GM23248 (cell line): Measurements from ENCODE around the gene PGAP2. TPM values are rescaled to one million over a fixed set of nuclear protein-coding genes. Genes with fewer than 3 reads are reported as not detected.

Experiments
- DNase-seq: peaks from one replicate; pipeline ENCODE4 v3.0.0-alpha.2; 2015
- H2AFZ ChIP-seq: fragments of 200-600 bp; sonication (generic); 2 replicates; pipeline ENCODE4 v1.6.1; 2016; ENCODE audit warnings: antibody characterized with exemption
- H3F3A ChIP-seq: fragments of 200-600 bp; sonication (generic); 2 replicates; pipeline ENCODE4 v1.6.1; 2016; ENCODE audit warnings: mild to moderate bottlenecking, antibody characterized with exemption, mixed run types; ENCODE audit not compliant: insufficient read depth
- H3K27ac ChIP-seq: fragments of 200-600 bp; sonication (generic); 2 replicates; pipeline ENCODE4 v1.5.1; 2016; ENCODE audit warnings: mild to moderate bottlenecking
- H3K27me3 ChIP-seq: fragments of 200-600 bp; sonication (generic); replicated peaks from 2 replicates; pipeline ENCODE4 v1.6.1; 2016; ENCODE audit warnings: mild to moderate bottlenecking; ENCODE audit not compliant: insufficient read depth
- H3K36me3 ChIP-seq: fragments of 200-600 bp; sonication (generic); 2 replicates; pipeline ENCODE4 v1.6.1; 2016; ENCODE audit warnings: low read depth, mild to moderate bottlenecking
- H3K4me1 ChIP-seq: fragments of 200-600 bp; sonication (generic); 2 replicates; pipeline ENCODE4 v1.6.1; 2016; ENCODE audit warnings: mild to moderate bottlenecking; ENCODE audit not compliant: insufficient read depth
- H3K4me2 ChIP-seq: fragments of 200-600 bp; sonication (generic); one replicate; pipeline ENCODE4 v1.6.1; 2016; ENCODE audit warnings: mild to moderate bottlenecking; ENCODE audit not compliant: unreplicated experiment
- H3K4me3 ChIP-seq: fragments of 200-600 bp; sonication (generic); 2 replicates; pipeline ENCODE4 v1.5.1; 2016; ENCODE audit warnings: mild to moderate bottlenecking
- H3K79me2 ChIP-seq: fragments of 200-600 bp; sonication (generic); 2 replicates; pipeline ENCODE4 v1.6.1; 2016; ENCODE audit warnings: mild to moderate bottlenecking; ENCODE audit not compliant: insufficient read depth
- H3K9ac ChIP-seq: fragments of 200-600 bp; sonication (generic); 2 replicates; pipeline ENCODE4 v1.6.1; 2016; ENCODE audit warnings: mild to moderate bottlenecking
- H3K9me2 ChIP-seq: fragments of 200-600 bp; sonication (generic); 2 replicates; pipeline ENCODE4 v1.6.1; 2016; ENCODE audit warnings: mixed run types, mild to moderate bottlenecking, moderate library complexity; ENCODE audit not compliant: insufficient read depth
- H3K9me3 ChIP-seq: fragments of 200-600 bp; sonication (generic); one replicate; pipeline ENCODE4 v1.6.1; 2017; ENCODE audit warnings: low read depth
- H4K20me1 ChIP-seq: fragments of 200-600 bp; sonication (generic); 2 replicates; pipeline ENCODE4 v1.6.0; 2016; ENCODE audit not compliant: insufficient read depth
- EZH2 ChIP-seq: fragments of 200-600 bp; sonication (generic); IDR thresholded peaks from 2 replicates; pipeline ENCODE4 v1.6.1; 2018; ENCODE audit warnings: antibody characterized with exemption, mild to moderate bottlenecking; ENCODE audit not compliant: insufficient read depth, poor library complexity, severe bottlenecking
- EZH2phosphoT487 ChIP-seq: fragments of 200-600 bp; sonication (generic); IDR thresholded peaks from 2 replicates; pipeline ENCODE4 v1.6.1; 2018; ENCODE audit warnings: antibody characterized with exemption, moderate library complexity, mild to moderate bottlenecking, low read depth; ENCODE audit not compliant: insufficient read depth
- WGBS, 2 experiments: methylation state at CpG; one replicate each; pipeline ENCODE4 v1.1.6; 2015 to 2017; ENCODE audit warnings: low lambda C conversion rate in 2 of 2, low coverage in 1 of 2; ENCODE audit errors: missing lambda C conversion rate in 2 of 2; 5-methylcytosine and 5-hydroxymethylcytosine counted together
- in situ Hi-C: fragments of 300-500 bp; cut with MboI; formaldehyde crosslinking; loops from 2 replicates; pipeline ENCODE4 v1.15.0; 2020
- polyA plus RNA-seq: library from polyadenylated mRNA; unstranded; fragments of >200 nt; fragmentation: Nextera tagmentation; extraction: Ambion mirVana; gene quantifications from 2 replicates; pipeline ENCODE4 v1.2.1, GENCODE V29; 2016
- total RNA-seq: library from RNA; depleted of rRNA; stranded (reverse); fragments of >200 nt; shearing (Covaris generic); gene quantifications from 2 replicates; pipeline ENCODE4 v1.2.3, GENCODE V29; 2014

The PGAP2 gene
- total and polyA plus RNA-seq, 2 experiments from 2014 or later, result 14.7 to 19.0 TPM

DNA sequence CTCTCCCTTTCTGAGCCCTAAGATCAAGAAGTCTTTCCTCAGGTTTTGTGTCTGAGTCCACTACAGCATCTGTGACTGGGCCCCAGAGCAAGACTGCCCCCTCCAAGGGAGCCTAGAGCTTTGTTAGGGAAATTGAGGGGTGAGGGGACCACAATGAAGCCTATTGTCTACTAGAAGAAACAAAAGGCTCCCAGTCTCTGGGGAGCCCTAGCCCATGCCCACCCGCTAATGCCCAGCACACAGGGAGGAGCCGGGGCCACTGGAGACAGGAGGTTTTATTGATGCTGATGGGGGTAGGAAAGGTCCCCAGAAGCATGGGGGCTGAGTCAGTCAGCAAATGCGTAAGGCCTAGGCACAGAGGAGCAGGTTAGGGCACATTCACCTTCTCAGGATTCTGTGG, 18.4 kb downstream of the PGAP2 start:
- Histone ChIP-seq H3K4me2 (no peak overlapping the region), H3K79me2 (peaks cover 26% of the 10 kb centered on the region), H3K27ac (no peak overlapping the region), H2AFZ (no peak overlapping the region), H3K27me3 (no peaks in the 10 kb centered on the region), H3K36me3 (peaks cover 14% of the 10 kb centered on the region), H3K9ac (no peak overlapping the region), H4K20me1 (no peaks in the 10 kb centered on the region), H3K4me3 (no peak overlapping the region), H3F3A (peaks cover 8% of the 10 kb centered on the region; the same call in 1 of the 2 replicates), H3K4me1 (no peaks in the 10 kb centered on the region), H3K9me2 (no peaks in the 10 kb centered on the region), H3K9me3 (no peaks in the 10 kb centered on the region)
- in situ Hi-C loops, result no loop called here
- WGBS, 2 experiments, result 92 to 97% methylated on average over 3 of the region's 3 CpGs
- TF ChIP-seq EZH2 (no peak), EZH2phosphoT487 (no peak)
- DNase-seq, result no peak

DNA sequence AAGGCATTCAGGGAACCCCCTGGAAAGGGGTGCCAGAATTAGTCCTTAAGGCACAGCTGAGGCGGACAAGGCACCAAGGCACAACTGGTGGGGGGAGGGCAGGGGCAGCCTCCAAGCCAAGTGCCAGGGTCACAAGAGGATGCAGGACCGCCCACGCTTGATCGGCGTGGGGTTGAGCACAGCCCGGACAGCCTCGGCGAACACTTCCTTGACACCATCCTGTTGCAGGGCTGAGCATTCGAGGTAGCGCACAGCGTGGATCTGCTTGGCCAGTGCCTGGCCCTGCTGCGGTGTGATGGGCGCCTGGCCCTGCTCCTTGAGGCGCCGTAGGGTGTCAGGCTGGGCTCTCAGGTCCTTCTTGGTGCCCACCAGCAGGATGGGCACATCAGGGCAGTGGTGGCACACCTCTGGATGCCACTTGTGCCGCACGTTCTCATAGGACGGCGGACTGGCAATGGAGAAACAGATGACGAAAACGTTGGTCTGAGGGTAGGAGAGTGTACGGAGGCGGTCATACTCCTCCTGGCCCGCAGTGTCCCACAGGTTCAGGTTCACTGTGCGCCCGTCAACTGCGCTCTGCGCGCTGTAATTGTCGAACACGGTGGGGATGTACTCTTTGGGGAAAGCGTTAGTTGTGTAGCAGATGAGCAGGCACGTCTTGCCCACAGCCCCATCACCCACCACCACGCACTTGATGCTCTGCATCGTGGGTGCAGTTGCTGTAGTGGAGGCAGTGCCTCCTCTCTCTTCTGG, 19.2 kb downstream of the PGAP2 start:
- H3K4me1 ChIP-seq, result no peaks in the 10 kb centered on the region
- peaks cover 35% of the 10 kb centered on the region for H3K79me2 ChIP-seq
- no peaks in the 10 kb centered on the region for H3K27me3 ChIP-seq
- no peak for DNase-seq
- H3K36me3 ChIP-seq, result peaks cover 14% of the 10 kb centered on the region
- H3K27ac ChIP-seq, result no peak overlapping the region
- in situ Hi-C loops, result no loop called here
- no peak overlapping the region for H3K4me2 ChIP-seq
- no peak overlapping the region for H3K9ac ChIP-seq
- TF ChIP-seq EZH2phosphoT487 (no peak), EZH2 (no peak)
- no peaks in the 10 kb centered on the region for H4K20me1 ChIP-seq
- peaks cover 8% of the 10 kb centered on the region; the same call in 1 of the 2 replicates for H3F3A ChIP-seq
- WGBS, 2 experiments, result 91 to 92% methylated on average over 35 of the region's 35 CpGs
- no peaks in the 10 kb centered on the region for H3K9me3 ChIP-seq
- H3K9me2 ChIP-seq, result no peaks in the 10 kb centered on the region
- H3K4me3 ChIP-seq, result no peak overlapping the region
- H2AFZ ChIP-seq, result no peak overlapping the region

DNA sequence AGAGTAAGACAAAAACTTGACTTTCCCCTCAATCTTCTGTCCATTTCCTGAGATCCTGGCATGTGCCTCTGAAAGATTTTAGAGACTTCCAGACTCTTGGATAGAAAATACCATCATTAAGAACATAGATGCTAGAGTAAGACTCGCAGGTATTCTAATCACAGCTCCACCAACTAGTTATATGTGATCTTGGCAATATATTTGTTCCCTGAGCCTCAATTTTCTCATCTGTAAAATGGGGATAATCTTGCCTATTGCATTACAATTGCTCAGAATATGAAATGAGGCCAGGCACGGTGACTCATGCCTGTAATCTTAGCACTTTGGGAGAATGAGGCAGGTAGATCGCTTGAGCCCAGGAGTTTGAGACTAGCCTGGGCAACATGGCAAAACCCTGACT, 21.7 kb downstream of the PGAP2 start:
- H3K9me2 ChIP-seq, result no peaks in the 10 kb centered on the region
- no peak overlapping the region for H2AFZ ChIP-seq
- TF ChIP-seq EZH2phosphoT487 (no peak), EZH2 (no peak)
- H3K4me1 ChIP-seq, result peaks cover 4% of the 10 kb centered on the region
- no peak overlapping the region for H3K9ac ChIP-seq
- H4K20me1 ChIP-seq, result peaks cover 3% of the 10 kb centered on the region; the same call in 1 of the 2 replicates
- H3K36me3 ChIP-seq, result peaks cover 14% of the 10 kb centered on the region
- in situ Hi-C loops, result no loop called here
- H3F3A ChIP-seq, result peaks cover 8% of the 10 kb centered on the region; the same call in 1 of the 2 replicates
- peaks cover 60% of the 10 kb centered on the region for H3K79me2 ChIP-seq
- no peaks in the 10 kb centered on the region for H3K27me3 ChIP-seq
- no peaks in the 10 kb centered on the region for H3K9me3 ChIP-seq
- H3K4me2 ChIP-seq, result no peak overlapping the region
- DNase-seq, result no peak
- WGBS, 2 experiments, result 96 to 98% methylated on average over 3 of the region's 3 CpGs
- no peak overlapping the region for H3K4me3 ChIP-seq
- no peak overlapping the region for H3K27ac ChIP-seq

DNA sequence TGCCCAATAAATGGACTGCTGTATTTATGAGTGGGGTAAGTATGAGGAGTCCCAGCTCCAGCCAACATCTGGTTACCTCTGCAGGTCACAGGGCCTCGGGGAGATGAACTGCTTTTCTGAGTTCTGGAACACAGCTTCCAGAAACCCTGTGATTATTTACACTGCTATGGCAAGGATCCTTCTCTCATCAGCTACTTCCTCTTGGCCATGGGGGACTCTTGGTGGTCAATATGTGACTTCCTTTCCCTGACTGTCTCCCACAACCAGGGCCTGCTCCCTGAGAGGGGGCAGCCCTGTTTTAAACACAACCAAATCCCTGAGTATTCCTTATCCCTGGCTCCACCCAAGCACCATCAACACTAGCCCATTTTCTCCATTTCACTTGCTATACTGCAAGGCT, 22.4 kb downstream of the PGAP2 start:
- Histone ChIP-seq H3K4me1 (peaks cover 10% of the 10 kb centered on the region), H4K20me1 (peaks cover 3% of the 10 kb centered on the region; the same call in 1 of the 2 replicates), H3F3A (peaks cover 8% of the 10 kb centered on the region; the same call in 1 of the 2 replicates), H3K27me3 (no peaks in the 10 kb centered on the region), H3K4me2 (no peak overlapping the region), H3K79me2 (peaks cover 66% of the 10 kb centered on the region), H3K36me3 (peaks cover 14% of the 10 kb centered on the region), H3K4me3 (no peak overlapping the region), H3K27ac (no peak overlapping the region), H2AFZ (no peak overlapping the region), H3K9me3 (no peaks in the 10 kb centered on the region), H3K9ac (no peak overlapping the region), H3K9me2 (no peaks in the 10 kb centered on the region)
- DNase-seq, result no peak
- TF ChIP-seq EZH2, result no peak
- no peak for TF ChIP-seq EZH2phosphoT487
- in situ Hi-C loops, result no loop called here
- 100% methylated on average over 1 of the region's 1 CpG for WGBS, 2 experiments
